Hepatocyte (in vitro differentiated cells): ENCODE results near the gene FRAS1. TPM values are rescaled to one million over a fixed set of nuclear protein-coding genes. Genes with fewer than 3 reads are reported as not detected.

Experiments used
- DNase-seq: peaks from one replicate; pipeline ENCODE4 v3.0.0-alpha.2; 2016; ENCODE audit warnings: low spot score
- H2AFZ ChIP-seq: fragments of 200-600 bp; sonication (generic); 2 replicates; pipeline ENCODE4 v1.6.0; 2016; ENCODE audit warnings: antibody characterized with exemption, mild to moderate bottlenecking
- H3K27ac ChIP-seq: fragments of 200-600 bp; sonication (generic); 2 replicates; pipeline ENCODE4 v1.5.1; 2016; ENCODE audit warnings: mild to moderate bottlenecking
- H3K27me3 ChIP-seq: fragments of 200-600 bp; sonication (generic); 2 replicates; pipeline ENCODE4 v1.6.1; 2016
- H3K36me3 ChIP-seq: fragments of 200-600 bp; sonication (generic); replicated peaks from 2 replicates; pipeline ENCODE4 v1.5.1; 2016; ENCODE audit warnings: low read depth; ENCODE audit not compliant: insufficient read depth
- H3K4me1 ChIP-seq: fragments of 200-600 bp; sonication (generic); 2 replicates; pipeline ENCODE4 v1.5.1; 2016; ENCODE audit warnings: mild to moderate bottlenecking, moderate library complexity; ENCODE audit not compliant: insufficient read depth
- H3K4me2 ChIP-seq: fragments of 200-600 bp; sonication (generic); 2 replicates; pipeline ENCODE4 v1.6.0; 2016
- H3K4me3 ChIP-seq: fragments of 200-600 bp; sonication (generic); 2 replicates; pipeline ENCODE4 v1.5.1; 2016; ENCODE audit warnings: mild to moderate bottlenecking
- H3K79me2 ChIP-seq: fragments of 200-600 bp; sonication (generic); 2 replicates; pipeline ENCODE4 v1.6.0; 2017; ENCODE audit warnings: mild to moderate bottlenecking
- H3K9me2 ChIP-seq: fragments of 200-600 bp; sonication (generic); replicated peaks from 2 replicates; pipeline ENCODE4 v1.6.0; 2017; ENCODE audit warnings: mild to moderate bottlenecking; ENCODE audit not compliant: insufficient read depth
- H3K9me3 ChIP-seq: fragments of 200-600 bp; sonication (generic); 2 replicates; pipeline ENCODE4 v1.5.1; 2016; ENCODE audit warnings: low read depth, mild to moderate bottlenecking
- H4K20me1 ChIP-seq: fragments of 200-600 bp; sonication (generic); 2 replicates; pipeline ENCODE4 v1.6.0; 2016; ENCODE audit warnings: mild to moderate bottlenecking; ENCODE audit not compliant: insufficient read depth, poor library complexity, severe bottlenecking
- EZH2 ChIP-seq: fragments of 200-600 bp; sonication (generic); IDR thresholded peaks from 2 replicates; pipeline ENCODE4 v1.6.1; 2016; ENCODE audit warnings: antibody characterized with exemption, mild to moderate bottlenecking, borderline replicate concordance
- EZH2phosphoT487 ChIP-seq: fragments of 200-600 bp; sonication (generic); IDR thresholded peaks from one replicate; pipeline ENCODE4 v1.6.1; 2018; ENCODE audit warnings: antibody characterized with exemption, mild to moderate bottlenecking, low read depth, moderate library complexity; ENCODE audit not compliant: unreplicated experiment, severe bottlenecking
- WGBS: methylation state at CpG from one replicate; pipeline ENCODE4 v1.1.6; 2016; ENCODE audit warnings: low lambda C conversion rate; ENCODE audit errors: missing lambda C conversion rate; 5-methylcytosine and 5-hydroxymethylcytosine counted together
- polyA plus RNA-seq: library from polyadenylated mRNA; unstranded; fragments of >200 nt; fragmentation: Nextera tagmentation; extraction: Ambion mirVana; gene quantifications from 2 replicates; pipeline ENCODE4 v1.2.1, GENCODE V29; 2016
- total RNA-seq: library from RNA; depleted of rRNA; stranded (reverse); fragments of >200 nt; gene quantifications from 2 replicates; pipeline ENCODE4 v1.2.3, GENCODE V29; 2014
- TF ChIP-seq, protein P1 (sequence below): fragments of 200-600 bp; sonication (generic); IDR thresholded peaks from 2 replicates; pipeline ENCODE4 v1.5.1; 2016; ENCODE audit warnings: antibody characterized with exemption, mild to moderate bottlenecking; ENCODE audit not compliant: poor library complexity

Gene FRAS1
- total and polyA plus RNA-seq, 2 experiments from 2014 or later, result 9.3 to 38.5 TPM

DNA sequence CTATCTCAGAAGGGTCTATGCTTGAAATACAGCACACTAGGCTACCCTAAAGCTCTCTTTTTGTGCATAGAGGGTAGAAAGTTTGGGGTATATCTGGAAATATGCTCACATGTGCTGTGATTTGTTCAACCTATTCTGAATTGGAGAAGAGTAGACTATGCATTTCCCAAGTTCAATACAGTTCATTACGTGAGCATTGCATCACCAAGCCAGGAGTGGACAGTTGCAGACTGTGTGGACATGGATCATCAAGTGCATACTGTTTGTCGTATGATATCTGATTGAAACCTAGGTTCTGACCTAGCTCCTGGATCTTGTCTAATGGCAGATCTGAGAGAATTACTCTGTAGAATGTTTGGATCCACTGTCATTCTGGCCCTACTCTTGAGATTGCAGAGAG is 161.1 kb downstream of the FRAS1 start:
- H3K27me3 ChIP-seq, result no peaks in the 10 kb centered on the region
- H2AFZ ChIP-seq, result no peak overlapping the region
- peaks cover 2% of the 10 kb centered on the region for H3K79me2 ChIP-seq
- no peaks in the 10 kb centered on the region for H3K9me2 ChIP-seq
- no peak overlapping the region for H3K27ac ChIP-seq
- no peak for DNase-seq
- no peak overlapping the region for H3K4me2 ChIP-seq
- H4K20me1 ChIP-seq, result no peaks in the 10 kb centered on the region
- H3K4me1 ChIP-seq, result peaks cover 4% of the 10 kb centered on the region
- H3K9me3 ChIP-seq, result no peaks in the 10 kb centered on the region
- TF ChIP-seq, protein P1, sequence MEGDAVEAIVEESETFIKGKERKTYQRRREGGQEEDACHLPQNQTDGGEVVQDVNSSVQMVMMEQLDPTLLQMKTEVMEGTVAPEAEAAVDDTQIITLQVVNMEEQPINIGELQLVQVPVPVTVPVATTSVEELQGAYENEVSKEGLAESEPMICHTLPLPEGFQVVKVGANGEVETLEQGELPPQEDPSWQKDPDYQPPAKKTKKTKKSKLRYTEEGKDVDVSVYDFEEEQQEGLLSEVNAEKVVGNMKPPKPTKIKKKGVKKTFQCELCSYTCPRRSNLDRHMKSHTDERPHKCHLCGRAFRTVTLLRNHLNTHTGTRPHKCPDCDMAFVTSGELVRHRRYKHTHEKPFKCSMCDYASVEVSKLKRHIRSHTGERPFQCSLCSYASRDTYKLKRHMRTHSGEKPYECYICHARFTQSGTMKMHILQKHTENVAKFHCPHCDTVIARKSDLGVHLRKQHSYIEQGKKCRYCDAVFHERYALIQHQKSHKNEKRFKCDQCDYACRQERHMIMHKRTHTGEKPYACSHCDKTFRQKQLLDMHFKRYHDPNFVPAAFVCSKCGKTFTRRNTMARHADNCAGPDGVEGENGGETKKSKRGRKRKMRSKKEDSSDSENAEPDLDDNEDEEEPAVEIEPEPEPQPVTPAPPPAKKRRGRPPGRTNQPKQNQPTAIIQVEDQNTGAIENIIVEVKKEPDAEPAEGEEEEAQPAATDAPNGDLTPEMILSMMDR, result no peak
- TF ChIP-seq EZH2phosphoT487 (no peak), EZH2 (no peak)
- no peak overlapping the region for H3K4me3 ChIP-seq
- no peaks in the 10 kb centered on the region for H3K36me3 ChIP-seq
- 71% methylated on average over 2 of the region's 2 CpGs for WGBS

DNA sequence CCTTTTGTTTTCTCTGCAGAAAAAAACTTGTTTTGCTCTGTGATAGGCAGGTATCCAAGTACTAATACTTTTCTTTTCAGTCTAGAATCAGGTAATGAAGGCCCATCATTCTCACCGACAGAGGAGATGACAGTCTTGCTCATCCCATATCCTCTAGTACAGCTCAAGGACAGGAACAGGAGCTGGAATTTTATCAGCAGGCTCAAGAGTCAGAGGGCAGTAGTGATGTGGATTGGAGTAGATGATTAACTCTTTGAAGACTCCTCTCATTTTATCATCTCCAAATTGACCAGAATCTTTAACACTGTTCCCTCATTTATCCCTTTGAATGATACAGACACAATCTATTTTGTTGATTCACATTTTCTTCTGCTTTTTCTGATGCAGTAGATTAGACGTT is 162.7 kb downstream of the FRAS1 start:
- Histone ChIP-seq H3K79me2 (peaks cover 2% of the 10 kb centered on the region), H3K36me3 (no peaks in the 10 kb centered on the region), H3K4me3 (no peak overlapping the region), H2AFZ (no peak overlapping the region), H3K9me2 (no peaks in the 10 kb centered on the region), H3K4me2 (no peak overlapping the region), H3K27me3 (no peaks in the 10 kb centered on the region), H3K4me1 (peaks cover 1% of the 10 kb centered on the region), H4K20me1 (no peaks in the 10 kb centered on the region), H3K9me3 (no peaks in the 10 kb centered on the region), H3K27ac (no peak overlapping the region)
- TF ChIP-seq EZH2phosphoT487, result no peak
- TF ChIP-seq, protein P1, result no peak
- no peak for TF ChIP-seq EZH2
- 58% methylated on average over 2 of the region's 2 CpGs for WGBS
- no peak for DNase-seq

DNA sequence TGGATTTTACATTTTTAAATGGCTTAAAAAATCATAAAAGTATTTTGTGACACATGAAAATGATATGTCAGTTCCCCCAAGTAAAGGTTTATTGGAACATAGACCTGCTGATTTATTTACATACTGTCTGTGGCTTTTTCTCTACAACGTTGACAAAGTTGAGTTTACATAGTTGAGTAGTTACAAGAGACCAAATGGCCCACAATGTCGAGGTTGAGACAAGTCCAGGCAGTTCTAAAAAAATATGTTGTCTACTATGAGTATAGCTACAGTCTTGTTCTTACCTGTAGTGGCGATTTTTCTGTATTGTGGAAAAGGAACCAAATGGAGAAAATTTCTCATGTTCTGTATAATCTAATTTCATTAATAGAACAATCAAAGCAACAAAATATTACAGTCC is 163.2 kb downstream of the FRAS1 start:
- H3K4me3 ChIP-seq, result no peak overlapping the region
- H3K27ac ChIP-seq, result no peak overlapping the region
- H3K27me3 ChIP-seq, result no peaks in the 10 kb centered on the region
- TF ChIP-seq EZH2phosphoT487, result no peak
- no peak for TF ChIP-seq EZH2
- TF ChIP-seq, protein P1, result no peak
- H4K20me1 ChIP-seq, result no peaks in the 10 kb centered on the region
- H3K4me2 ChIP-seq, result no peak overlapping the region
- H2AFZ ChIP-seq, result no peak overlapping the region
- H3K36me3 ChIP-seq, result no peaks in the 10 kb centered on the region
- DNase-seq, result no peak
- H3K79me2 ChIP-seq, result peaks cover 2% of the 10 kb centered on the region
- WGBS, result 56% methylated on average over 3 of the region's 3 CpGs
- H3K4me1 ChIP-seq, result no peaks in the 10 kb centered on the region
- H3K9me3 ChIP-seq, result no peaks in the 10 kb centered on the region
- no peaks in the 10 kb centered on the region for H3K9me2 ChIP-seq
